HG03108 (cell line): Measurements from ENCODE around the gene SIAH3.
"Not testable (repeated sequence)": the region's sequence is repeated elsewhere in the genome, so short reads cannot be mapped to it uniquely, and the experiment has no call there.

Experiments used
- ATAC-seq: cut with Tn5 transposase; IDR thresholded peaks from one replicate; pipeline ENCODE4 v1.9.1; 2021; ENCODE audit warnings: moderate library complexity; ENCODE audit not compliant: unreplicated experiment

SIAH3 gene, protein sequence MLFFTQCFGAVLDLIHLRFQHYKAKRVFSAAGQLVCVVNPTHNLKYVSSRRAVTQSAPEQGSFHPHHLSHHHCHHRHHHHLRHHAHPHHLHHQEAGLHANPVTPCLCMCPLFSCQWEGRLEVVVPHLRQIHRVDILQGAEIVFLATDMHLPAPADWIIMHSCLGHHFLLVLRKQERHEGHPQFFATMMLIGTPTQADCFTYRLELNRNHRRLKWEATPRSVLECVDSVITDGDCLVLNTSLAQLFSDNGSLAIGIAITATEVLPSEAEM

DNA sequence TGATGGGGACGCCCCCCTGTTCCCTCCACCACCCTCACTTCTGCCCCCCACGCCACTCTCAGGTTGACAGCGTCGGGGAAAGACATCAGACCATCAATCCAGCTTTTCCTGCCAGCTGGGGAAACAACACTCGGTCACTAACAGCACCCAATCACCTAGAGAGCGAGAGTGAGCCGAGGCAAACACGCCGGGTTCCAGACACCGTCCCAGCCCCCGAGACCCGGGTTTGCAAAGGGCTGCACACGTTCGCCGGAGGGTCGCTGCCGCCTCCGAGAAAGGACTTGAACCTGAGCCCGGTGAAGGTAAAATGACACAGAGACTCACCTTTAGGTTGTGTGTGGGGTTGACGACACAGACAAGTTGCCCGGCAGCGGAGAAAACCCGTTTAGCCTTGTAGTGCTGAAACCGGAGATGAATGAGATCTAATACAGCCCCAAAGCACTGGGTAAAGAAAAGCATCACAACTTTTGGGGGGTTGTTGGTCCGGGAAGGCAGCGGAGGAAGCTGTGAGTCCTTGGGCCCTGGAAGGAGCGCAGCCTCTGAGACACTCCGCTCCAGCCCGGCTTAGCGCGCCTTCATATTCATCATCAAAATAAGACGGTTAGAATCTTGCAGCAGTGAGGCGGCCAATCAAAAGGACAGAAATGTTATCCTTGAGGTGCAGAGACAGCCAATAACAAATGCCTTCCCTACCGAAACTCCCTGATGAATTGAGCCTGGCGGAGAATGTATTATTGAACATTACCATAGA is at the start of gene SIAH3:
Gene SIAH3, minus strand, starts transcription at position 583 of the 751 bp plus-strand sequence. Its CDS starts 124 bp downstream, at position 459.
- no peak for ATAC-seq

DNA sequence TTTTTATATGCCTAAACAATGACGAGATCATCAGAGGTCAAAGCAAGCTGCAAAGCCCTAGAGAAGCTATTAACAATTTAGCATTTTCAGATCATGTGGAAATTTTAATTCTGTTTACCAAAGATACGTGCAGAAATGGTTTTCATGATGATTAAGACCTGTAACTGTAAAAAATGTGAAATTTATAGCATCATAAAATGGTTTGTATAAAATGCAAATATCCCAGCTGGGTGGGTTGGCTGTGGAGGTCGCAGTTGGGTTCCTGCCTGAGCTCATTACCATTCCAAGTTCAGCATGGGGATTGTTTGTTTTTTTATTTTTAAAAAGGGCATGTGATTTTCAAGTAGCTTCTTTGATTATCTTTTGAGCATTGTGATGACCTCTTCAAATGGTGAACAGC is 47.9 kb upstream of the SIAH3 start:
- no peak for ATAC-seq

DNA sequence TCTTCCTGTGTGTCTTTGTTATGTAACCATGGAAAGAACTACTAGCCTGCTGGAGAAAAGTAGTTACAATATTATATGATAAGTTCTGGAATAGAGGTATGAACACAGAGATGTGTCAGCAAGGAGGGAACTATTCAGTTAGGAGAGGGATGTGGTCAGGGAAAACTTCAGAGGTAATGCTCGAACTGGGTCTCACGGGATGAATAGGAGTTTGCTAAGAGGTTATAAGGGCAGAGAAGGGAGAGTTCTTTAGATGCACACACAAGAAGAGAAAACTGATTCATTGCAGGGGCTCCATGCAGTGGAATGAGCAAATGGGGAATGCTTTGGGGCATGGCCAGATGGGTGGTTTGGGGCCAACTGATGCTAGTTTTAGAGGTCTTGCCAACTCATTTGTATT is 46.0 kb upstream of the SIAH3 start:
- ATAC-seq, result no peak

DNA sequence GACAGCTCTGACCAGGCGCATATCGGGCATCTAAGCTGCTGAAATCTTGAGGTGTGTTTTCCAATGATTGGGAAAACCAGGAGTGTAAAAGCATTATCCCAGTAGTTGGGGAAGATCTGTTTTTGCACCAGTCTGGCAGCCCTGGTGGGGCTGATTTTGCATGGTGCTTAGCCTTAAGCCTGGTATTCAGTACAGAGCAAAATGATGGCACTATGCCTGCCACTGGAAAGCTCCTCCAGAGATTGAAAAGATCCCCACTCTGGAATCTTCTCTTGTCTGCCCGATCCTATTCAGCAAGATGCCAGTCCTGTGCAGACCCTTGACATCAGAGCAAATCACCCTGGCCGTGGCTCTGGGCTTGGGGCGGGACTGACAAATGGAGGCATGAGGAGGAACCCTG is 44.7 kb upstream of the SIAH3 start:
- no peak for ATAC-seq

DNA sequence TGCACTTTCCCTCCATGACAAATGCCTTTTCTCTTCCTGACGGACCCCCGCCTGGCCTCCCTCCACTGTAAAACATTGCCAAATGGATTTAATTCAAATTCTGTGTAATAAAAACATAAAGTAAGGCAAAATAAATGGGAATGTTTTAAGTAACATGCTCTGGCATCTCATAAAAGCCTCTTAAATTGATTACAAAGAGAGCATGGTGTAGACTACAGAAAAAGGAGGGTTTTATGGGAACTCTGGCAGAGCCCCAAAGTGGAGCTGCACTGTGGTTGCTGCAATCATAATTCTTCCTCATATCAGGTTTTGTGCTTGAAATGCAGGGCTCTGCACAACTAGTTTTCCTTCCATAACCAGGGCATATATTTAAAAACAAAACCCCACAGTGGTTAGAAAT is 44.3 kb upstream of the SIAH3 start:
- ATAC-seq, result no peak

DNA sequence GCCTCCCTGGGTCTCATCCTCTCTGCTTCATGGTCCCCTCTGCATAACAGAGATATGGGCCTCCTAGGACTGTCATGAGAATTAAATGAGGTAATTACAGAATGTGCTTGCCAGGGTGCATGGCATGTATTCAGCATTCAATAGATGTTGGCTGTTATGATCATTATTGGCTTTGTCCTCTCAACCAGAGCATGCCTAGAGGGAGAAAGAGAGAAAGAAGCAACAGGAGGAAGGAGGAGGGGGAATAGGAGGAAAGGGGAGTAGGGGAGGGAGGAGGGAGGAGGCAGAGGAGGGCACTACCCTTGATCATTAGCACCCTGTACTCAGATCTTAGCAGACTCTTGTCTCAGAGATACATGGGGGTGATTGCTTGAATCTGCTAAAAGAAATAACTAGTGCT is 41.0 kb upstream of the SIAH3 start:
- no peak for ATAC-seq

DNA sequence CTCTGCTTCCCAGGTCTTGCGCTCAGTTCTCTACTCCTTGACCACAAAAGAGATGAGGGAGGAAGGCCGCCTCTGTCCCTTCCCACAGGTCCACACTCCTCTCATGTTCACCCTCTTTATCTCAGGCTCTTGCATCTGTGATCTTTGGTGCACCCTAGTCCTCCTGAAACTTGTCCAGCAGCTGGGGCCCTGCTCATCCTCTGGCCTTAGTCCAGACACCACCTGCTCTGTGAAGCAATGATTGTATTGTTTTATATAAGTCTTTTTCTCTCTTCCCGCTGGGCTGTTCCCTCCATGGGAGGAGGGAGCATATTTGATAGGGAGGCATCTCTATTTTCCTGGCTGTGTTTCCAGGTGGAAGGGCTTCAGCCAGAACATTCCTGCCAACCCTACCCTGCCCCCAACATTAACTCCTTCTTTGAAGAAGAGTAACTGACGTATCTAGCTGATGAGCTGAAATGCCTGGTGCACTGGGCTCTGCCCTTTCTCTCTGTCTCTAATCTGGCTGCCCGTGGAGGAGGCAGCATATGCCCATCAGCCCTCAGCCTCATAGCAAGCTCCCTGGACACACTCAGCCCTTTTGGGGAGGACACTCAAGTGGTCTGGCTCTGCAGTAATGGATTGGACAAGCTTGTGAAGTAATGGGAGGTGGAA is 38.2 kb upstream of the SIAH3 start:
- no peak for ATAC-seq

DNA sequence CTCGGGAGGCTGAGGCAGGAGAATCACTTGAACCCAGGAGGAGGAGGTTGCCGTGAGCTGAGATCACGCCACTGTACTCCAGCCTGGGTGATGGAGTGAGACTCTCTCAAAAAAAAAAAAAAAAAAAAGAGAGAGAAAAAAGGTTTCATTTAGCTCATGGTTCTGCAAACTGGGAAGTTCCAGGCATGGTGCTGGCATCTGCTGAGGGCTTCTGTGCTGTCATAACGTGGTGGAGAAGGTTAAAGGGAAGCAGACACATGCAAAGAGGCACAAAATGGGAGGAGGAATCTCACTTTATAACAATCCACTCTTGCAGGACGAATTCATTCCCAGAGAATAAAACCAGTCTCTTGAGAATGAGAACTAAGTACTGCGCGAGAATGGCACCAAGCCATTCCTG is 34.9 kb upstream of the SIAH3 start:
- ATAC-seq, result no peak

DNA sequence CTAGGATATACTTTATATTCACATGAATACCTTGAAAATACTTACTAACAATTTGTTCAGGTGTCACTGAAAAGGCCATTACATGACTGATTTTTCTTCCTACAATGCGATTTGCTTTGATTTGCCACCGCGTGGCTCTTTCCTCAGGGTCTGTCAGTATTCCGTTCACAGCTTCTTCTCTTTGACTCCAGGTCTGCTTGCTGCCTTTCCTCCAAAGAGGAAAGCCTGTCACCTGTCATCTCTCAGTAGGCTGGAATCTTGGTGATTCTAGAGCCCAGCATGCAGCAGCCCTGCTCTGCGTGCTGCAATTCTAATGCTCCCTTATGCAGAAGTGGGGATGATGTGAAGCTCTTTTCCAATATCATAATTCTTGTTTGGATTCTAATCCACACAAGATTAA is 33.6 kb upstream of the SIAH3 start:
- no peak for ATAC-seq

DNA sequence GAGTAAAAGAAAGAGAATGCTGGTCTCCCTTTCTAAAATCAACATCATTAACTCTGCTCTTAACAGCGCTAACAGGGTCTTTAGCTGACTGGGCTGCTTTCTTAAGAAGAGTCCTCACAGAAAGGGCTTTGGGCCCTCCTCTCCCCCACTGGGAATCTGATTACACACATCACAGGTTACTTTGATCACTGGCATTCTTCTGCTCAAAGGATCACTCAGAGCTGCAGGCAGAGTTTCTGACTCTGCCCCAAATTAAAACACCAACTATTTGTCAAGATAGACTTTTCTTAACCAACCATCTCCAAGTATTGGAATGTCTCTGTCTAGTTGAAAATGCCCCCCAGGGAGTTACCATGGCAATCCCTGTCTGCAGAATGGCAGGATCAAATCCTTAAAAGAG is 31.1 kb upstream of the SIAH3 start:
- ATAC-seq, result no peak

DNA sequence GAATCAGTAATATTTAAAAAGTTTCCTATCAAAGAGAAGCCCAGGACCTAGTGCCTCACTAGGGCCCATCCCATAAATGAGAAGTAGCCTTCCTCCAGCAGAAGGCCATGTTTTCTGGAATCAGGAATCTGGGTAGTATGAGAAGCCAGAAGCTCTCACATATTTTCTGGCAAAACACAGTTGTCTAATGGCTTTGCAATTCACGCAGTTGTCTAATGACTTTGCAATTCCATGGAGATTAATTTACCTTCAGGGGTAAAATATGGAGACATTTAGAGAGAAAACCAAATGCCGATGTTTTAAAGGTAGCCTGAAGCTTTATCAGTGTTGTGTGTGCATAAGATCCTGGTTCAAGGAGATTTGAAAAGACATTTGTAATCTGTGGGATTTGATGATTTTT is 29.8 kb upstream of the SIAH3 start:
- no peak for ATAC-seq

DNA sequence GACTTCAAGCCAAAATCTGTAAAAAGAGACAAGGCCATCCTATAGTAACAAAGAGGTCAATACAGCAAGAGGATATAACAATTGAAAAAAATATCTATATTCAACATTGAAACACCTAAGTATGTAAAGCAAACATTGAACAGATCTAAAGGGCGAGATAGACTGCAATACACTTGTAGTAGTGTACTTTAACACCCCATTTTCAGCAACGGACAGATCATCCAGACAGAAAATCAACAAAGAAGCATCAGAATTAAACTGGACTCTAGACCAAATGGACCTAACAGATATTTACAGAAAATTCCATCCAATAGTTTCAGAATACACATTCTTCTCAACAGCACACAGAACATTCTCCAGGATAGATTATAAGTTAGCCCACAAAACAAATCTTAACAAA is 28.7 kb upstream of the SIAH3 start:
- no peak for ATAC-seq

DNA sequence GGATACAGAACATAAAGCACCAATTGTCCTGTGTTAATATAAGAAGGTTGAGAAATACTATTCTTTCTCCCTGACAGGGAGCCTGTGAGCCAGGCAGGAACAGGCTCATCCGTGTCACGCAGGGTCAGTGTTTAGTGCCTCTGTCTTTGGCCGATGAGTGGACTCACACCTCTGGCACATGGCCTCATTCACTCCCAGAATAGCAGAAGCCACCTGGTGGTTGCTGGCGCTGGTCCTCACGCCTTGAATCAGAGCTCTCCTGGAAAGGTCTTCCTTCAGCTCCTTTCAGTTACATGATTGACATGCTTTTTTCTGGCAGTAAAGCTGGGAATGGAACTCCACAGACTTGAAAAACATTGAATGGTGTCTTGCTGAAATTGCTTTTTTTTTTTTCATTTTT is 28.1 kb upstream of the SIAH3 start:
- no peak for ATAC-seq

DNA sequence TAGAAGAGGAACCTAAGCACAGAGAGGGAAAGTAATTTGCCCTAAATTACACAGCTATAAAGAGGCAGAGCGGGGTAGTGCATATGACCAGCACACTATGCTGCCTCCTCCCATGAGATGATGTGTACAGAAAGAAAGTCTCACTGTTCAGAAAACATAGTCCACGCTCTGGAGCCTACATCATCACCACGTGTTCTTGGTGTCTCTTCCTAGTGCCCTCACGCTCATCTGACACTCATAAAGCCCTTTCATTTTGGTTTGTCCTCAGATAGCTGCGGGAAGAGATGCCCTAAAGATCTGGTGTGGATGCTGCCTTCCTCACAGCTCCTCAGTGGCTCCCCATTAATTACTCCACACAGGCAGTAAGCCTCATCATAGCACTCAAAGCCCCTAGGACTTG is 27.4 kb upstream of the SIAH3 start:
- no peak for ATAC-seq

DNA sequence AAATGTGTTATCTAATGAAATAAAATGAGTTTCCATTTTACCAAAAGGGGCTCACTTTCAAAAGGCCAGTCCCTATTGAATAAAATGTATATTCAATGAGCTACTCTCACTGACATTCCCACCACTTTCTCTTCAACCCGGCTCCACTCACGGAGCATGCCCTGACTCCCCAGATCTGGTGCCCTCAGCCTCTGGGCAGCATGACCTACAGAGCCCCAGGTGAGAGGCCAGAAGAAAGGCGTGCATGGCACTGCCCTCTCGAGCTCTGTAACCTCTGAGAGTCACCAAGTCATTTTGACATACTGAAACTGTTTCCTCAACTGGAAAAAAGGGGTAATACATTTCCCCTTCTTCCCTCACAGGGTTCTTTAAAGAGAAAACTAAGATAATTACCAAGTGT is 25.2 kb upstream of the SIAH3 start:
- ATAC-seq, result no peak

DNA sequence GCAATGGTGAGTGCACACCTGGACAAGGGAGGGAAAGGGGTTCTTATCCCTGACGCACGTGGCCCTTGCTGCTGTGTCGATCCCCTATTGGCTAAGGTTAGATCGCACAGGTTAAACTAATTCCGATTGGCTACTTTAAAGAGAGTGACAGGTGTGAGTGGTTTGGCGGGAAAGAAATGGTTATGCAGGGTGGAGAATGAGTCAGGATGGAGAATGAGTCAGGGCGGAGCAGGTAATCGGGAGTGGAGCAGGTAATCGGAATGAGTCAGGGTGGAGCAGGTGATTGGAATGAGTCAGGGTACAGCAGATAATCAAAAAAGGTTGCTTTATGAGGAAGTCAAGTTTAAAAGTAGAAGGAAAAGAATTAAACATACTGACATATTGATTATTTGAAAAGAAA is 24.4 kb upstream of the SIAH3 start:
- ATAC-seq, result no peak

DNA sequence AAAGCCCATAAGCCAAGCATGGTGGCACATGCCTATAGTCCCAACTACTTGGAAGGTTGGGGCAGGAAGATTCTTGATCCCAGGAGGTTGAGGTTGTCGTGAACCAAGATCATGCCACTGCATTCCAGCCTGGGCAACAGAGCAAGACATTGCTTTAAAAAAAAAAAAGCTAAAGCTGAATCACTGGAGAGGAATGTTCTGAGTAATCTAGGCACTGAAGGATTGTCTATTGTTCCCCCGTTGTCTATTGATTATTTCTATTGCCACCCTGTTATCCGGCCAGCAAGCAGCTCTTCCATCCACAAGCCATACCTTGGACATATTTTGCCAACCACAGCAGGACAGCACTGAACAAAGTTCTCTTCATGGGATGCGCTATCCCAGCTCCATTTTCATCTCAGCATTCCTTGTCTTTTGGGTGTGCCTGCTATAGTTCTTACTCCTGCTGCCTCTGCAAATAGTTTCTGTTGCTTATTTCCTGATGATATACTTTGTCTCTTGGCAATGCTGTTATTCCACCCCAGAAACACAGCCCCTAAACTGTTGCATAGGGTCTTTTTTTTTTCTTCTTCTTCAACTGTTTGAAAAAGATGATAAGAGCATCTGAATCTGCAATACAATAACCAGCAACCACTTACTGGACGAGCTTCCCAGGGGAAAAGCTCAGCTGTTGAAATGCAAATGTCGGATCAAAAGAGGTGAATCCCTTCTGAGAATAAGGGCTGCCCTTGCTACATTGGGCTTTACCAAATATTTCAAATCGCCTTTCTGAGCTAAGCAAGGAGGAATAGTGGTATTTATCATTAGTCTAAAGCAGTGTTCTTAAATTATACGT is 22.2 kb upstream of the SIAH3 start:
- no peak for ATAC-seq

DNA sequence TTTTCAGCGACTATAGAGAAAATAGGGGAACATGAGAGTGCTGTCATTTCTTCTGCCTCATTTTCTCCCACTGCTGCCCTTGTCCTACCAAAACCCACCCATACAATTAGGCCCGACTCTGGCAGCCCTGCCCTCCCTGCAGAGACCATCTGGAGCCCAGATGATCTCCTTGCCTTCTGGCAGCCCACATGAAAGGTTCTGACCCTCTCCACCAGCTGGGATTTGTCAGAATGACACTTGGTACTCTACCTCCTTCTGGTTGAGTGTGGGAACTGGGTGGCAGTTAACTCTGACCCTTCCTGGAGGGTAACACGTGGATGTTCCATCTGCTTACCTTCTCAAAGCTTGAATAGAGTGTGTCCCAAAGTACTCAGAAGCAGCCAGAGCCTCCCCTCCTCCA is 21.0 kb upstream of the SIAH3 start:
- no peak for ATAC-seq

DNA sequence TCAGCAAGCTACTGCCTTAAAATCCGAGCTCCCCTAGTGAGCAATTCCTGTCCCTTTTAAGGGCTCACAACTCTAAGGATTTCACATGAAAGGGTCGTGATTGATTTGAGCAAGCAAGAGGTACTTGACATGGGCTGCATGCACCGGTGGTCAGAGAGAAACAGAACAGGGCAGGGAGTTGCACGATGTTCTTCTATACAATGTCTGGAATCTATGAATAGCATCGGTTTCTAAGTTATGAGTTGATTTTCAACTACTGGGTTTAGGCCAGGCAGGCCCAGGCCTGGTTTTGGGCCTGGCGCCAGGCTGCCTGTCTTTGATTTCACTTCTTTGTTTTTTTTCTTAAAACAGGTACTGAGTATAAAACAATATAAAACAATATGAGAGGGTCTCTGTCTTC is 19.6 kb upstream of the SIAH3 start:
- ATAC-seq, result not testable (repeated sequence)

DNA sequence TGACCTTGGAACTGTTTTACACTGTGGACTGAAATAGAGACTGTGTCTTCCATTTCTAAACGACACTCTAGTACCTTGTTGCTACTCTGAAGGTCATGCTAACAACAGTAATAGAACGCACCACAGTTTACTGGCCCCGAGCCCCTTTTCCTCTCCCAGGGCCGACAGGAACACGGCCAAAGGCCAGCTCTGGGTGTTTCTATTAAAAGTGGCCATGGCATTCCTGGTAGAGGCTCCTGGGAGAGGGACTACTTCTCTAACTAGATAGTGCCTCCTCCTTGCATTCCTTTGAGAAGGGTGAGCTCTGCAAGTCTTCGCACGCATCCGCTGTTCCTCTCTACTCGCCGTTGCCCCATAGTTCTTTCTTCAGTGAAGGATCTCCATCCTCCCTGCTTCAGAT is 18.7 kb upstream of the SIAH3 start:
- no peak for ATAC-seq

DNA sequence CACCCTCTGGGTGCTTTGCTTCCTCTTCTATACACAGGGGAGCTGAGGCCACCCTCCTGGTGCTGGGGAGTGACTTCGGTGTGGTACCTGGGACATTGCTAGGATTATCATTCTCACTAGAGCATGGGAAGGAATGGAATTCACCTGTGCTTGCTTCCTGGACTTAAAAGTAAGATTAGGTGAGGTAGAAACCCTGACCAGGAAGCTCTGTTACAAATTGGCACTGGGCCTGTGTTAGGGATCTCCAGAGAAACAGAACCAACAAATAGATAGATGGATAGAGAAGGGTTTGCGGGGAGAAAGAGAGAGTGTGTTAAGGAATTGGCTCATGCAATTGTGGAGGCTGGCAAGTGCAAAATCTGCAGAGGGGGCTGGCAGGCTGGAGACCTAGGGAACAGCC is 13.9 kb upstream of the SIAH3 start:
- ATAC-seq, result no peak
